Activated naive CD8-positive, alpha-beta T cell treated with anti-CD3 and anti-CD28 coated beads, Interleukin-2, amount 10 ng/mL, durations not matched to agents 7 days and 5 days (primary cell): ENCODE results near the gene TMPRSS11B. TPM values are rescaled to one million over a fixed set of nuclear protein-coding genes. Genes with fewer than 3 reads are reported as not detected.
"Not testable (repeated sequence)": the region's sequence is repeated elsewhere in the genome, so short reads cannot be mapped to it uniquely, and the experiment has no call there.

ENCODE experiments used
- ATAC-seq: fragments of 150-1000 bp; cut with Tn5 transposase; one replicate; pipeline ENCODE4 v1.10.0; 2021; ENCODE audit warnings: low read depth, moderate library complexity
- POLR2A ChIA-PET: fragments of 350-600 bp; sonication (Branson Sonifier 250); formaldehyde crosslinking; loops from one replicate; lab custom pipeline; 2021; ENCODE audit warnings: antibody characterized with exemption; lab: Charles Lee
- DNase-seq: peaks from one replicate; pipeline ENCODE4 v3.0.0; 2021
- H3K27ac Mint-ChIP-seq: one replicate; pipeline ENCODE4 v1.8.0; 2022; ENCODE audit warnings: mild to moderate bottlenecking, mixed read lengths
- H3K27me3 Mint-ChIP-seq: one replicate; pipeline ENCODE4 v1.8.0; 2022; ENCODE audit warnings: mild to moderate bottlenecking, moderate library complexity, mixed read lengths
- H3K36me3 Mint-ChIP-seq: one replicate; pipeline ENCODE4 v1.8.0; 2021; ENCODE audit warnings: mild to moderate bottlenecking, mixed read lengths
- H3K4me1 Mint-ChIP-seq: one replicate; pipeline ENCODE4 v1.8.0; 2021; ENCODE audit warnings: mixed read lengths
- H3K4me3 Mint-ChIP-seq: one replicate; pipeline ENCODE4 v1.8.0; 2022; ENCODE audit warnings: mild to moderate bottlenecking, moderate library complexity, mixed read lengths
- H3K9me3 Mint-ChIP-seq: one replicate; pipeline ENCODE4 v1.8.0; 2021; ENCODE audit warnings: mixed read lengths
- total RNA-seq, 2 experiments: library from RNA; stranded (reverse); gene quantifications; one replicate each; pipeline ENCODE4 v1.2.3, GENCODE V29; 2021

TMPRSS11B gene
- total RNA-seq, 2 experiments from 2014 or later, result not detected

GRCh38 chr4:68264875-68265565, 19.5 kb upstream of the TMPRSS11B start:
- H3K27me3 Mint-ChIP-seq, result no peaks in the 10 kb centered on the region
- peaks cover 1% of the 10 kb centered on the region for H3K9me3 Mint-ChIP-seq
- H3K4me3 Mint-ChIP-seq, result no peak overlapping the region
- no peak for DNase-seq
- ATAC-seq, result no peak
- H3K4me1 Mint-ChIP-seq, result peaks cover 2% of the 10 kb centered on the region
- H3K27ac Mint-ChIP-seq, result no peak overlapping the region
- POLR2A ChIA-PET, result no interaction called here
- no peaks in the 10 kb centered on the region for H3K36me3 Mint-ChIP-seq

- POLR2A ChIA-PET, result no interaction called here
- H3K4me3 Mint-ChIP-seq, result no peak overlapping the region
- DNase-seq (no peak), ATAC-seq (no peak)
- no peak overlapping the region for H3K27ac Mint-ChIP-seq
- no peaks in the 10 kb centered on the region for H3K27me3 Mint-ChIP-seq
- H3K9me3 Mint-ChIP-seq, result no peaks in the 10 kb centered on the region
- H3K36me3 Mint-ChIP-seq, result no peaks in the 10 kb centered on the region
- no peaks in the 10 kb centered on the region for H3K4me1 Mint-ChIP-seq
Measured at GRCh38 chr4:68259191-68259590, 13.7 kb upstream of the TMPRSS11B start.

GRCh38 chr4:68257719-68258118, 12.2 kb upstream of the TMPRSS11B start:
- Mint-ChIP-seq H3K4me3 (no peak overlapping the region), H3K9me3 (no peaks in the 10 kb centered on the region), H3K4me1 (no peaks in the 10 kb centered on the region), H3K36me3 (no peaks in the 10 kb centered on the region), H3K27ac (no peak overlapping the region), H3K27me3 (no peaks in the 10 kb centered on the region)
- DNase-seq (no peak), ATAC-seq (no peak)
- POLR2A ChIA-PET, result no interaction called here

GRCh38 chr4:68256284-68256683, 10.8 kb upstream of the TMPRSS11B start:
- DNase-seq (no peak), ATAC-seq (no peak)
- Mint-ChIP-seq H3K9me3 (no peaks in the 10 kb centered on the region), H3K27me3 (no peaks in the 10 kb centered on the region), H3K4me1 (no peaks in the 10 kb centered on the region), H3K27ac (no peak overlapping the region), H3K4me3 (no peak overlapping the region), H3K36me3 (no peaks in the 10 kb centered on the region)
- POLR2A ChIA-PET, result no interaction called here

DNA sequence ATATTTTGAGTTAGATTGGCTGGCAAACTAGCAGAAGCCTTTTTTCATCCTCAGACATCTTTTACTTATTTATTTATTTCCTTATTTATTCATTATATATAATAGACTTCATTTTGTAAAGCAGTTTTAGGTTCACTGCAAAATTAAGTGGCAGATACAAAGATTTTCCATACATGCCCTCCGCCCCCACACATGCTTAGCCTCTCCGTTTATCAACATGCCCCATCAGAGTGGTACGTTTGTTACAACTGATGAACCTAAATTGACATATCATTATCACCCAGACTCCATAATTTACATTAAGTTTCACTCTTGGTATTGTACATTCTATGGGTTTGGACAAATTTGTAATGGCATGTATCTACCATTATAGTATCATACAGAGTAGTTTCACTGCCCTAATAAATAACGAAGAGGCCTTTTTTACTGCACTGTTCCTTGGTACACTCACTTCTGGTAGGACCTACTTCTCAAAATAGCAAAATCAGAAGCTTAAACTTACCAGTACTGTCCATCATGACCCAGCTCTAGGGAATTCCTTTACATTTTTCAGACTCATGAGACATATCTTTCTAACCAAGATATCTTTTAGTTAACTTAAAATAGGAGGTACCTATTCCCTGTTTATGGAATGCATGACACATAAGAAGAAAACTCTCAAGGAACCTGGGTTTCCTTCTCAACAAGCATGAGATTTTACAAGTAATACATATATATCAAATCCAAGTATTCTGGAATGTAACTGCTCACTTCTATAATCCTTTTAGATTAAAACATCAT, 4.8 kb upstream of the TMPRSS11B start:
- Mint-ChIP-seq H3K4me3 (no peak overlapping the region), H3K36me3 (peaks cover 1% of the 10 kb centered on the region), H3K4me1 (peaks cover 2% of the 10 kb centered on the region), H3K27me3 (no peaks in the 10 kb centered on the region), H3K9me3 (peaks cover 4% of the 10 kb centered on the region), H3K27ac (no peak overlapping the region)
- DNase-seq, result no peak
- ATAC-seq, result no peak
- POLR2A ChIA-PET, result no interaction called here

DNA sequence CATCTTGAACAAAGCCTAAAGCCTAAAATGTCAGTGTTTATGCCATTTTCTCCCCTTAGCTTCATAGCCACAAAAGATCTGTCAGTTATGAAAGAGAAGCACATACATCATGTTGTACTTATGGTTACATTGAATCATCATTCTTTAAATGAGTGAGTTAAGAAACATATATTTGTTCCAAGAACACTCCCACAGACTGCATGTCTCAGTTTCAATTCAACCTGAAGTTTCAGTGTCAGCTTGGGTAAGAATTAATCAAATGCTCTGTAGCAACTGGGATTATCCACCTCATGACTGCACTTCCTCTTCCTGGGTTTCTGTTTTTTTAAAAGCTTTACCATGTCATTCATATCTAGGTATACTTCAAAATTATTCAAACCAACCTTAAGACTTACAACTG, 3.9 kb upstream of the TMPRSS11B start:
- peaks cover 1% of the 10 kb centered on the region for H3K36me3 Mint-ChIP-seq
- H3K4me1 Mint-ChIP-seq, result peaks cover 2% of the 10 kb centered on the region
- no peak overlapping the region for H3K27ac Mint-ChIP-seq
- H3K4me3 Mint-ChIP-seq, result no peak overlapping the region
- no peak for ATAC-seq
- no peak for DNase-seq
- peaks cover 4% of the 10 kb centered on the region for H3K9me3 Mint-ChIP-seq
- H3K27me3 Mint-ChIP-seq, result no peaks in the 10 kb centered on the region
- POLR2A ChIA-PET, result no interaction called here

DNA sequence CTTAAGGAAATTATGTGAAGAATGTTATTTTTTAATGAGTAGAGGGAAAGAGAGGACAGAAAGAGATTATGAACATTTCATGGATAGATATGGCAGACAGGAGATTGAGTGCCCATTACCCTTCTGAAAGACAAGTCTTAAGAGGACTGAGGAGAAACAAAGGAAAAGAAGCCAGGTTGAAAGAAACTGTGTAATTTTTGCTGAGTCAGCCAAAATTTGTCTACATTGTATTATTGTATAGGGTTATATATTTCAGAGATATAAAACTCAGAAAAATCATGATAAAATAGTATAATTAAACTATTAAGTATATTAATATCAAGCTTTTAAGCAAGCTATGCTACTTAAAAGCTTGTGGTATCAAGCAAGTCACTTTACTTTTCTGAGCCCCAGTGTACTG, 4.9 kb downstream of the TMPRSS11B start:
- no peaks in the 10 kb centered on the region for H3K9me3 Mint-ChIP-seq
- POLR2A ChIA-PET, result no interaction called here
- H3K4me3 Mint-ChIP-seq, result no peak overlapping the region
- H3K27me3 Mint-ChIP-seq, result peaks cover 4% of the 10 kb centered on the region
- no peak overlapping the region for H3K27ac Mint-ChIP-seq
- H3K4me1 Mint-ChIP-seq, result no peaks in the 10 kb centered on the region
- DNase-seq, result no peak
- no peaks in the 10 kb centered on the region for H3K36me3 Mint-ChIP-seq
- ATAC-seq, result no peak

DNA sequence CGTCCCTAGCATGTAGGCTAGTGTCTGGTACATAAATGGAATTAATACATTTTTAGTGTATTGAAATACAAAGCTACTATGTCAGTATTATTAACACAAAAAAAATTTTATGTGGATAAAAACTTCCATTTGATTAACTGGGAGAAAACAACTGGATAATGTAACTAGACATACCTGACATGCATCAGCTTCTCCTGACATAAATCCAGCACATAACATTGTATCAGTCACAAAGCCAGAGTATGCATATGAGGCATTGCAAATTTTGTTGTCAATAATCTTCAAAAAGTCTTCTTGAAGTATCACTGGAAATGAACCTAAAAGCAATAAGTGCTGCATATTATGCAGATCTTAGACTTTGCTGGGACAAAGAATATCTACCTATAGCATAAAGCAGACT, 16.9 kb downstream of the TMPRSS11B start:
- no peak overlapping the region for H3K27ac Mint-ChIP-seq
- POLR2A ChIA-PET, result no interaction called here
- no peaks in the 10 kb centered on the region for H3K9me3 Mint-ChIP-seq
- no peaks in the 10 kb centered on the region for H3K4me1 Mint-ChIP-seq
- H3K4me3 Mint-ChIP-seq, result no peak overlapping the region
- ATAC-seq (no peak), DNase-seq (no peak)
- H3K36me3 Mint-ChIP-seq, result no peaks in the 10 kb centered on the region
- H3K27me3 Mint-ChIP-seq, result no peaks in the 10 kb centered on the region

- DNase-seq (no peak), ATAC-seq (no peak)
- H3K27me3 Mint-ChIP-seq, result peaks cover 15% of the 10 kb centered on the region
- H3K9me3 Mint-ChIP-seq, result no peaks in the 10 kb centered on the region
- POLR2A ChIA-PET, result no interaction called here
- no peak overlapping the region for H3K4me3 Mint-ChIP-seq
- H3K36me3 Mint-ChIP-seq, result no peaks in the 10 kb centered on the region
- H3K27ac Mint-ChIP-seq, result no peak overlapping the region
- no peaks in the 10 kb centered on the region for H3K4me1 Mint-ChIP-seq
Measured at GRCh38 chr4:68218044-68218443, 27.4 kb downstream of the TMPRSS11B start.

- Mint-ChIP-seq H3K4me1 (no peaks in the 10 kb centered on the region), H3K9me3 (no peaks in the 10 kb centered on the region), H3K27me3 (peaks cover 15% of the 10 kb centered on the region), H3K27ac (no peak overlapping the region), H3K4me3 (no peak overlapping the region), H3K36me3 (no peaks in the 10 kb centered on the region)
- POLR2A ChIA-PET, result no interaction called here
- no peak for ATAC-seq
- DNase-seq, result no peak
Measured at GRCh38 chr4:68216501-68216900, 29.0 kb downstream of the TMPRSS11B start.

DNA sequence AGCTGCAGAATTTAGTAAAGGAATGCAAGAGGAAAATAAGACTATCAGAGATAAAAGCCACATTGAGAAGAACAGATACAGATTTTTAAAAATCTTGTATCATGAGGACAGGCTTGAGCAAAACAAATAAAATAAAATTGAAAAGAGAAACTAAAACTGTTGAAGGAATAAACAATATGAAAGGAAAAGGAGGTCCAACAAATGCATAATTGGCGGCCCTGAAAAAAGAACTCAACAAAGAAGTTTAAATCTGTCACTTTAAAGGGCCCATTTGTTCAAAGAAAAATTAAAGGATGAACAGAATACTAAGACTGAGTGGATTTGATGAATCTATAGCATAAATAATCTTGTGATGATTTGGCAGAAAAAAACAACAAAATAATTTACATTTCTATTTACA, 36.5 kb downstream of the TMPRSS11B start:
- H3K27ac Mint-ChIP-seq, result no peak overlapping the region
- no peaks in the 10 kb centered on the region for H3K4me1 Mint-ChIP-seq
- no peaks in the 10 kb centered on the region for H3K27me3 Mint-ChIP-seq
- DNase-seq (no peak), ATAC-seq (no peak)
- POLR2A ChIA-PET, result no interaction called here
- H3K9me3 Mint-ChIP-seq, result peaks cover 9% of the 10 kb centered on the region
- H3K4me3 Mint-ChIP-seq, result no peak overlapping the region
- H3K36me3 Mint-ChIP-seq, result no peaks in the 10 kb centered on the region

- ATAC-seq, H3K4me3 Mint-ChIP-seq, H3K9me3 Mint-ChIP-seq, POLR2A ChIA-PET, H3K27ac Mint-ChIP-seq, H3K27me3 Mint-ChIP-seq, DNase-seq, H3K4me1 Mint-ChIP-seq, H3K36me3 Mint-ChIP-seq: not testable (repeated sequence)
Measured at GRCh38 chr4:68194305-68194704, 51.2 kb downstream of the TMPRSS11B start.

DNA sequence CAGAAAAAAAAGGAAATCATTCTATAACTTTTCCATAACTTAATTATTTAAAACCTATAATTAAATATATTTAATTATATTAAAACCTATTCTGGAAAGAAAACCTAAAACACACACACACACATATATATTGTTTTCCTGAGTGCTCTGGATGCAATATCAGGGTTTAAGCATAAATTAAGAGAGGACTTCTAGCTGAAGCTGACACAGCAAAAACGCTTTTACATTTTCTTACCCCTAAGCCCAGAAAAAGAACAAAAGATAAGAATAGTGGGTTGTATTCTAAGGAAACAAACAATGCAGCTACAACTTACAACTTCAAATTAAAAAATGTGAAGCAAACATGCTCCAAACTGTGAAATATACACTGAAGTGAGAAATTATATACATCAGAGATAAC, 52.3 kb downstream of the TMPRSS11B start:
- DNase-seq (no peak), ATAC-seq (no peak)
- no peak overlapping the region for H3K27ac Mint-ChIP-seq
- H3K36me3 Mint-ChIP-seq, result no peaks in the 10 kb centered on the region
- H3K4me3 Mint-ChIP-seq, result no peak overlapping the region
- peaks cover 5% of the 10 kb centered on the region for H3K27me3 Mint-ChIP-seq
- no peaks in the 10 kb centered on the region for H3K4me1 Mint-ChIP-seq
- POLR2A ChIA-PET, result no interaction called here
- H3K9me3 Mint-ChIP-seq, result no peaks in the 10 kb centered on the region

DNA sequence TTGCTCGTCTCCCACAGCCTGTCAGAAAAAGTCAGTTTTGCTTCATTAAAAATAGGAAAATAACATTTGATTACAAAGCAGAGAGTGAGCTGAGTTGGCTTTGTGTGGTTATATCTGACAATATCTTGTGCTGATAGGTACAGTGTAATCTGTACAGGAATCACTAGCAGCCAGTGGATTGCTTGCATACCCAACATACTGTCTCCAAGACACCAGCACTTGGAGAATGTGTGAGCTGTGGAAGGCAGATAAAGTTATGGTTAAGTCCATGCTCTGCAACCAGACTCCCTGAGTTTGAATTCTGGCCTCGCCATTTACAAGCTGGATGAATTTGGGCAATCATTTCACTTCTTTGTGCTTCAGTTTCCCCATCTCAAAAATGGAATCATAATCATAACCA, 58.3 kb downstream of the TMPRSS11B start:
- H3K36me3 Mint-ChIP-seq, result no peaks in the 10 kb centered on the region
- ATAC-seq (no peak), DNase-seq (no peak)
- H3K9me3 Mint-ChIP-seq, result no peaks in the 10 kb centered on the region
- no peak overlapping the region for H3K4me3 Mint-ChIP-seq
- no peaks in the 10 kb centered on the region for H3K4me1 Mint-ChIP-seq
- peaks cover 5% of the 10 kb centered on the region for H3K27me3 Mint-ChIP-seq
- POLR2A ChIA-PET, result no interaction called here
- no peak overlapping the region for H3K27ac Mint-ChIP-seq
